Right kidney (tissue), 1 donor: ENCODE results near the gene PDE4D.
A peak's percentile ranks its signal among the peaks of the same experiment; 100 is the strongest.

Experiments used
- DNase-seq: peaks from one replicate; pipeline ENCODE4 v3.0.0-alpha.2; 2016

The PDE4D gene

GRCh38 chr5:59543821-59544442, 349.6 kb downstream of the PDE4D start:
- DNase-seq, result peak; percentile 22

- DNase-seq, result peak; percentile 25
Measured at GRCh38 chr5:59542851-59543820, 350.4 kb downstream of the PDE4D start.

GRCh38 chr5:59542306-59542705, 351.2 kb downstream of the PDE4D start:
- DNase-seq, result no peak

- no peak for DNase-seq
Measured at GRCh38 chr5:59540366-59540765, 353.2 kb downstream of the PDE4D start.

GRCh38 chr5:59538750-59539121, 354.8 kb downstream of the PDE4D start:
- no peak for DNase-seq

- DNase-seq, result no peak
Measured at GRCh38 chr5:59537961-59538749, 355.4 kb downstream of the PDE4D start.

GRCh38 chr5:59536875-59537274, 356.7 kb downstream of the PDE4D start:
- DNase-seq, result no peak

- no peak for DNase-seq
Measured at GRCh38 chr5:59535561-59535960, 358.0 kb downstream of the PDE4D start.

- no peak for DNase-seq
Measured at GRCh38 chr5:59533730-59534108, 359.8 kb downstream of the PDE4D start.

GRCh38 chr5:59532979-59533729, 360.4 kb downstream of the PDE4D start:
- DNase-seq, result no peak

- DNase-seq, result no peak
Measured at GRCh38 chr5:59529239-59529638, 364.3 kb downstream of the PDE4D start.

- DNase-seq, result no peak
Measured at GRCh38 chr5:59528202-59528862, 365.2 kb downstream of the PDE4D start.

- no peak for DNase-seq
Measured at GRCh38 chr5:59525957-59526356, 367.6 kb downstream of the PDE4D start.

- no peak for DNase-seq
Measured at GRCh38 chr5:59525311-59525710, 368.2 kb downstream of the PDE4D start.

- DNase-seq, result no peak
Measured at GRCh38 chr5:59522201-59522831, 371.2 kb downstream of the PDE4D start.

GRCh38 chr5:59521476-59521875, 372.1 kb downstream of the PDE4D start:
- DNase-seq, result no peak

GRCh38 chr5:59519338-59519737, 374.2 kb downstream of the PDE4D start:
- DNase-seq, result no peak

- no peak for DNase-seq
Measured at GRCh38 chr5:59517926-59518585, 375.5 kb downstream of the PDE4D start.

- DNase-seq, result no peak
Measured at GRCh38 chr5:59516161-59516560, 377.4 kb downstream of the PDE4D start.

GRCh38 chr5:59506285-59506877, 387.1 kb downstream of the PDE4D start:
- DNase-seq, result no peak
